ENCODE measurements around the gene TMEM269.
"Not testable (repeated sequence)": the region's sequence is repeated elsewhere in the genome, so short reads cannot be mapped to it uniquely, and the experiment has no call there.

Gene TMEM269

DNA sequence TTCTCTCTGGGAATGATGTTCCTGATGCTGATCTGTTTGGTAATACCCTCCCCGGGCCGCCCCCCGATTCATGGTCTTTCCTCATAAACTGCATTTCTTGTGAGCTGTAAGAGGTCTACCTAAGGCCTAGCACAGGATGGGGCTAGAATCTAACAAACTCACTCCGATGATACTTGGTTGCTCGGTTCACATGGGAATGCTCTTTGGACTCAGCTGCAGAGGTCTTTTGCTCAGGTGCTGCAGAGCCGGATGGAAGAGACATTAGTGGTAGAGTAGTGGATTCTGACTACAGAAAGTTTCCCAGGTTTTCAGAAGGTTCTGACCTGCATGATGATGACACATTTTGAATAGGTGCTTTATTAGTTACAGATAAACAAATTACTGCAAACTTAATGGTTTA, 8.3 kb upstream of the TMEM269 start:
- DNase-seq (no peak), ATAC-seq (no peak)

DNA sequence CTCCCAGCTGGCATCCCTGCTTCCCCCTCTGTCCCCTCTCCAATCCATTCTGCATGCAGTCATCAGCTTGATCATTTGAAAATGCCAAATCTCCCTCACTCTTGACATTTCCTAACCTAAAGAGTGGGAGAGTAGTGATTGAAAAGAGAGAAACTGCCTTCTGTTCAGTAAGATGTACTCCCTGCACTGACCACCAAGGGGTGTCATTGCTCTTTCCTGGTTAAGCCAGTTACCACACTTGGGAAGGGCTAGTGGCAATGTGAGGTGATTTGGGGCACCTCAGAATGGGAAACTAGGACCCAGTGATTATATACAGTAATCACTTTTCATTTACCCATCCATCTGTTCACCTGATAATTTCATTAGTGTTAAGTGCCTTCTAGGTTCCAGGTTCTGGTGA, 6.9 kb upstream of the TMEM269 start:
- ATAC-seq (peak; percentile 49), DNase-seq (peak; percentile 39)

DNA sequence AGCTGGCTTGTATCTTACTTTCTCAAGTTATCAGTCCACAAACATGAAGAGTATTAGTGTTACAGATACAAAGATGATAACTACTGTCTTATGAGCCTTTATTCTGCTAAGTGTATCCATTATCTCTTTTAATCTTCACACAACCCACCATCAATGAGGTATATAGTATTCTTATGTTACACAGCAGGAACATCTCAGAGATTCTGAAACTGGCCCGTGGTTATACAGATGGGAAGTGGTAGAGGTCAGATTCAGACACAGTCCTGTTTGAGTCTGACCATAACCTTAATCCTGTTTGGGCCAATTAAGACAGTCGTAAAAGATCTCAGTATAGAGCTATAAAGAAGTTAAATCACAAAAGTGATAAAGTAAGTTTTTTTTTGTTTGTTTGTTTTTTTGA, 5.1 kb upstream of the TMEM269 start:
- DNase-seq (no peak), ATAC-seq (peak; percentile 41)

- no peak for ATAC-seq
Measured at GRCh38 chr1:42780176-42780575, 4.6 kb upstream of the TMEM269 start.

GRCh38 chr1:42783092-42783491, 1.7 kb upstream of the TMEM269 start:
- DNase-seq (no peak), ATAC-seq (no peak)

More at GRCh38 chr1:42780176-42780575, 4.6 kb upstream of the TMEM269 start:
- DNase-seq = no peak

DNA sequence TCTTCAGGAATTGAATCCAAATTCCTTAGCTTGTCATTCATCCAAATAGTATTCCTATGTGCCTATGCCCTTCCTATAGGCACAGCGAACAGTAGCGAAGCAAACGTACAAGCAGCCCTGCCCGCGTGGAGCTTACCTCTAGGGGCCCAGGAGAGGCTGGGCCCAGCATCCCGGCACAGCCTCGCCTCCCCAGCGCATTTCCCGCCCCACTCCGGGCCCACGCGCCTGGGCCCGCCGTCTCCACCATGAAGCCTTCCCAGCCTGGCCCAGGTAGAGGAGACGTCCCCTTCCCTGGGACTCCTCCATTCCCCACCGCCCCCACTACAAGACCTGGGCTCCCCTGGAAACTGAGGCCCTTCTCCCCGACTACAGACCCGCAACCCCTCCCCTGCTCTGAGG, 245 bp upstream of the TMEM269 start:
- DNase-seq (no peak), ATAC-seq (no peak)

DNA sequence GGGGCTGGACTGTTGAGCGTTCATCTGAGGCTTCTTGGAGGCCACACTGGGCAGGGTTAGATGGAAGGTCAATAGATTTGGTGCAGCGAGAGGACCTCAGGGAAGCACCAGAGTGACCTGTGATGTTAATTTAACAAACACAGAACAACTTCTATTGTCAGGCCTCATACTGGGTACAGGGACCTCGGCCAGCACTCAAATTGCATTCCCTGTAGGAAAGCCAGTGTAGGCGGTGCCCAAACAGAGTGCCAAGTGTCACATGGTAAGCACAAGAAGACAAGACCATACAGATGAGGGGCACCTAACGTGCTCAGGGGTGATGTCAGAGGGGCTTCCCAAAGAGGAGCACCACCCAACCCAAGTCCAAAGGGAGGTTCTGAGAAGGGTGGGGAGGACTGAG, 1.3 kb downstream of the TMEM269 start:
- DNase-seq (no peak), ATAC-seq (no peak)

DNA sequence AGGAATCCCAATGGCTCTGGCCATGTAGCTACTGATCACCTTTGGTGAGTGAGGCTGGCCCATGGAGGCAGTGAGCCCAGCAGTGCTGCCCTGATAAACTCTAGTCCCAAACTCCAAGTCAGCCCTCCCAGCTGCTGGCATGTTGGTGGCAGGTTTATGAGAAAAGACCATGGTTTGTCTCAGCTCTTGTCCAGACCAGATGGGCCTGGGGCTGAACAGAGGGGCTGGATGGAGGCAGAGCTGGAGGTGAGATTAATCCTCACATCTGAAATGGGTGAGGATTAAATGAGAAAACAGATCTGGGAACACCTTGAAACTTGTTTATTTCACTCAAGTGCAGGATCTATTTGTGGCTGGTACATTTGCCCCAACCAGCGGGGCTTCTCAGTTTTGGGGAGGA, 3.2 kb downstream of the TMEM269 start:
- ATAC-seq = no peak
- DNase-seq = no peak

GRCh38 chr1:42793824-42794223, 9.0 kb downstream of the TMEM269 start:
- DNase-seq (no peak), ATAC-seq (no peak)

DNA sequence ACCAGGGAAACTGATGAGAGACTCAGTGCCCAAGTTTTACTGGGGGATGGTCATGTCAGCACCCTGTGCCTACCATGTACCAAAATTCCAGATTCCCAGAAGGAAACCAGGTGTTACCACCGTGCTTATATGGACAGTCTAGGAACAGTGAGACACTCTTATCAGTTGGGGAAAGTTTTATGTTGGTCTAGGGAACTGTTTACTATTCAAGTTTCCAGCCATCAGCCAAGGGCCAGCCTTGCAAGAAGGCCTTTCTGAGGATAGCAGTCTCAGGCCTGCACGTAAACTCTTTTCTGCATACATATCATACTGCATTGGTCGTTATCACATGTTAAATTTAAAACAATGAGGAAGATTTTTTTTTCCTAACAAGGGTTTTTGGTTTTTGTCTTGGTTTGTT, 12.6 kb downstream of the TMEM269 start:
- ATAC-seq (no peak), DNase-seq (no peak)

DNA sequence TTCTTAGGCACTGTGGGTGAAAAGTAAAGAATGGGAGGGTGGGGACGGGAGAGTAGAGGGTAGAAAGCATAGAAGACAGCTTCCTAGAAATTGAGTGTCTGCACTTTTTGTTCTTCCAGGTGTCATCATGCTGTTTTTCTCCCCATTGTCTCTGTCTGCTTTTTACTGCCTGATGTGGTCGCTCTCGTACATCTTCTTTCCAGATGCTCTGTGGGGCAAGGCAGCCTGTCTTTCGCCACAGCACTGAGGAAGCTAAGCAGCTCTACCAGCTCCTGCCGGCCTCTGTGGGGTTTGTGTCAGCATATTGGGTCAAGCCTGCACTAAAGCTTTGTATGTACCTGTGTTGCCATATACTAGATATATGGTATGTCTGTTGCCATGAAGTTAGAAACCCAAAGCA, 13.2 kb downstream of the TMEM269 start:
- ATAC-seq = no peak

GRCh38 chr1:42801832-42802473, 17.2 kb downstream of the TMEM269 start:
- DNase-seq = no peak

More for the DNA sequence above, 13.2 kb downstream of the TMEM269 start:
- no peak for DNase-seq

GRCh38 chr1:42806171-42806570, 21.4 kb downstream of the TMEM269 start:
- ATAC-seq (no peak), DNase-seq (no peak)

More at GRCh38 chr1:42801832-42802473, 17.2 kb downstream of the TMEM269 start:
- ATAC-seq = no peak

DNA sequence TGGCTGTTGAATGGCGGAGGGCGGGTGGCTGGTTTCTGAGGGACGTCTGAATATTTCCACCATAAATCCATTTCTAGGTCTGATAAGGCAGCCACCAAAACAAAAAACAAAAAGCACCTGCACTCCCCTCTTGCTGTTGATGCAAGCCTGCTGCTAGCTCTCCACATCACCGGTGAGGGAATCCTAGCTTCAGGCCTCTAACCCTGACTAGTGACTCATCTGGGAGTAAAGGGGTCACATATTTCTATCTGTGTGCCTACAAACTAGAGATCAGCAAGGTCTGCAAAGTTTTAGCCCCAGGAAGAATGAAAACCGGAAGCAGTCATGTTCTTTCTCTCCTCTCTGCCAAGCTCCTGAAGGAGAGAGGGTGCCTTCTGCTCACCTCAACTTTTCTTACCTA, 21.8 kb downstream of the TMEM269 start:
- DNase-seq (no peak), ATAC-seq (no peak)

DNA sequence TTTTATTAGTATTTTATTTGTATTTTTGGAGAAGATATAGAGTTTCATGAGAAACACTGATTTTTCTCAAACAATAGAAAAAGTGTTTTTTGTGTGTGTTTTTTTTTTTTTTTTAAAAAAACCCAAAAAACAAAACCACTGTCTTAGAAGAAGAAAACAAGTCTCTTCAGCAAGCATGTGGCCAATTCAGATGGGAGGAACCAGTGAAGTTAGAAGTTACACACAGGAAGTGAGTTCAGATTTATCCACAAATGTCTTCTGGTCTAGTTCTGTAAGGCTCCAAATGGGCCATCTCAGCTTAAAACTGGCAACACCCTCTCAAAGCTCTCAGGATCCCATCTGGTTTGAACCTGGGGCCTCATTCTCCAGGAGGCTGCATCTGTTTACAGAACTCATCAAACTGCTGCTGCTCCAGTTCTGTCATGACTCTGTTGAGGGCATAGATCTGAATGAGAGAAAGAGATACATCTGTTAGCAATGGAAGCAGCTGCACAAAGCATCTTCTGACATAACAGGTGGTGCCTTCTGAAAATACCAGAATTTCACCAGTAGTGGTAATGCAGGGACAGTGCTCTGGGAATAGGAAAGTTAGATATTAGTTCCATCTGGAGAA, 22.4 kb downstream of the TMEM269 start:
- ATAC-seq (no peak), DNase-seq (no peak)

GRCh38 chr1:42814815-42815214, 30.0 kb downstream of the TMEM269 start:
- DNase-seq, ATAC-seq: not testable (repeated sequence)

GRCh38 chr1:42815941-42816584, 31.3 kb downstream of the TMEM269 start:
- no peak for ATAC-seq

DNA sequence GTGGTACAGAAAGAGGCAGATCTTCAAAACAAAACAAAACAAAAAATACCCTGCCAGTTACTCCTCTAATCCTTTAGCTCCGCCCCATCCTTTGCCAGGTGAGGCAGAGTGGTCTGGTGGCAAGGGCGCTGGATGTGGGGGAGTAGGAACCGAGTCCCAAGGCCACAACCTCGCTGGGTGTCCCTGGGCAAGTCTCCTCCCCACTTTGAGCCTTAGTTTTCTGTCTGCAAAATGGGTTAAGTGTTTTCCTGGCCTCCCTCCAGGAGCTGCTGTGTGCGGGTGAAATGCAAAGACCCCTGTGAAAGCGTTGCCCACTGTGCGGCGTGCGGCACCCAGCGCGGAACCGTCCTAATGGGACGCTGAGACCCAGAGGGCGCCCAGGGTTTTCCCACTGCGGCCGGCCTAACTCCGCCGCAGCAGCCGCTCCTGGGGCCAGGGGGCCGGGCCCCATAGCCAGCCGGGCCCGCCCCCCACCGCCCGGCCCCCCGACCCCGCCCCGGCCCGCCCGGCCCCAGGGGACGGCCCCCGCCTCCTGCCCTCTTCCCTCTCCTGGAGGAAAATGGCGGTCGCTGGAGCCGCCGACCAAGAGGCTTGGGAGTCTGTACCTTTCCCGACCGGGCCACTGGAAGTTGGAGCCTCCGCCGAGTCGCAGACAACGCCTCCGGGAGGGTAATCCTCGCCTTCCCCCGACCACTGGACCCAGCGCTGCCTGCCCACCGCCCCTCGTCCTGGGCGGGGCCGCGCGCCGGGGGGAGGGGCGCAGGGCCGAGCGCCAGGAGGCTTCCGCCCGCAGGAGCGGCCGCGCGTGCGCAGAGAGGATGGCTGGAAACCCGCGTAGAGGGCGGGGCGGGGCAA, 32.0 kb downstream of the TMEM269 start, which contains the start of the genes ERMAP and SVBP:
TSS of gene ERMAP (plus strand) at position 538 of the 855 bp plus-strand sequence. CDS start 13,327 bp downstream, outside the sequence.
TSS of gene SVBP (minus strand) at position 813 of the 855 bp plus-strand sequence. CDS start 853 bp downstream, outside the sequence.
- DNase-seq = peak; percentile 98
- peak; percentile 93 for ATAC-seq

More at GRCh38 chr1:42815941-42816584, 31.3 kb downstream of the TMEM269 start:
- DNase-seq = peak; percentile 17

DNA sequence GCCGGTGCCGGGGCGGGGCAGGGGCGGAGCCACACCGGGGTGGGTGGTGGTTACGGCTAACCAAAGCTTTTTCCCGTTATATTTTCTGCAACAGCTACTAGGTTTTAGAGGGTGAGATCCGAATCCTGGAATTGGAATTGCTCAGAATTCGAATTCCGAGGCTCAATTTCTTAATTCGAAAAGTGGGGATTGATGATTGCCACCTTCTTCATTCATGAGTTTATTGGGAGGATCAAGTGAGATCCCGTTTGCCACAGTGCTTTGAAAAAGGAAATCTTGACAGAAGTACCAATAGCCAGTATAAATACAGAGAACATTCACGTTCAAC, 32.6 kb downstream of the TMEM269 start:
- DNase-seq (no peak), ATAC-seq (no peak)

DNA sequence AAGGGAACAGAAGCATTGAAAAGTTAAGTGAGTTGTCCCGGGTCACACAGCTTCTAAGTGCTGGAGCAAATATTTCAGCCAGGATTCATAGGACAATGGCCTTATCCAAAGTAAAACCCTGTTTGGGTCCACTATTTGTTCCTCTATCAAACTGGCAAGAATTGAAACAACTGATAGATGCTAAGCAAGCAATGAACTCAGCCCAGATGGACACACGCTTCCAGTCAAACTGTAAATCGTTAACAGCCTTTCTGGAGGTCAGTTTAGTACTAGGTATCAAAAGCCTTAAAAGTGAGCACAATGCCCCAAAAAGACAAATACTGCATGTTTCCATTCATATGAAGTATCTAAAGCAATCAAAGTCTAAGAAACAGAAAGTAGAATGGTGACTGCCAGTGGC, 33.2 kb downstream of the TMEM269 start:
- no peak for DNase-seq
- no peak for ATAC-seq

GRCh38 chr1:42820813-42821212, 36.0 kb downstream of the TMEM269 start:
- no peak for ATAC-seq
- no peak for DNase-seq

GRCh38 chr1:42821690-42822089, 36.9 kb downstream of the TMEM269 start:
- no peak for ATAC-seq

More at GRCh38 chr1:42821690-42822089, 36.9 kb downstream of the TMEM269 start:
- no peak for DNase-seq
